GM12878 (cell line): ENCODE results near the gene TAB2.

Source experiments
- CBFB ChIP-seq: IDR thresholded peaks from 2 replicates; pipeline ENCODE4 v1.6.1; 2016; ENCODE audit warnings: antibody characterized with exemption, low read depth
- GABPA ChIP-seq: IDR thresholded peaks from 2 replicates; pipeline ENCODE4 v1.6.1; 2014; ENCODE audit warnings: antibody characterized with exemption, low read depth, mild to moderate bottlenecking, inconsistent platforms
- RAD51 ChIP-seq: fragments of 450-650 bp; IDR thresholded peaks from 2 replicates; pipeline ENCODE4 v1.6.1; 2016; ENCODE audit warnings: moderate library complexity, mild to moderate bottlenecking, inconsistent platforms
- YY1 ChIP-seq: IDR thresholded peaks from 2 replicates; pipeline ENCODE4 v1.6.1; 2011; ENCODE audit warnings: low read depth, mild to moderate bottlenecking, low read length
- ZNF592 ChIP-seq: fragments of 450-650 bp; IDR thresholded peaks from 2 replicates; pipeline ENCODE4 v1.6.1; 2017; ENCODE audit warnings: mild to moderate bottlenecking, moderate library complexity
- TF ChIP-seq, protein P1 (sequence below), 3 experiments: IDR thresholded peaks in 2 of 3; conservative IDR thresholded peaks in 1 of 3; 2 replicates each; pipeline ENCODE4 v1.5.1; 2011; ENCODE audit warnings: low read depth in 3 of 3, low read length in 3 of 3, mild to moderate bottlenecking in 3 of 3, control low read depth in 2 of 3, moderate library complexity in 2 of 3, inconsistent platforms in 1 of 3, mixed read lengths in 1 of 3; ENCODE audit not compliant: control insufficient read depth in 2 of 3, insufficient read depth in 1 of 3; ENCODE audit errors: extremely low read depth in 1 of 3
- TF ChIP-seq, protein P2 (sequence below): IDR thresholded peaks from 2 replicates; pipeline ENCODE4 v1.6.1; 2012; ENCODE audit warnings: improper control_type of control experiment, low read depth, low read length; ENCODE audit not compliant: insufficient replicate concordance

GRCh38 chr6:149425224-149425623, 107.7 kb downstream of the TAB2 start:
- TF ChIP-seq, protein P1, sequence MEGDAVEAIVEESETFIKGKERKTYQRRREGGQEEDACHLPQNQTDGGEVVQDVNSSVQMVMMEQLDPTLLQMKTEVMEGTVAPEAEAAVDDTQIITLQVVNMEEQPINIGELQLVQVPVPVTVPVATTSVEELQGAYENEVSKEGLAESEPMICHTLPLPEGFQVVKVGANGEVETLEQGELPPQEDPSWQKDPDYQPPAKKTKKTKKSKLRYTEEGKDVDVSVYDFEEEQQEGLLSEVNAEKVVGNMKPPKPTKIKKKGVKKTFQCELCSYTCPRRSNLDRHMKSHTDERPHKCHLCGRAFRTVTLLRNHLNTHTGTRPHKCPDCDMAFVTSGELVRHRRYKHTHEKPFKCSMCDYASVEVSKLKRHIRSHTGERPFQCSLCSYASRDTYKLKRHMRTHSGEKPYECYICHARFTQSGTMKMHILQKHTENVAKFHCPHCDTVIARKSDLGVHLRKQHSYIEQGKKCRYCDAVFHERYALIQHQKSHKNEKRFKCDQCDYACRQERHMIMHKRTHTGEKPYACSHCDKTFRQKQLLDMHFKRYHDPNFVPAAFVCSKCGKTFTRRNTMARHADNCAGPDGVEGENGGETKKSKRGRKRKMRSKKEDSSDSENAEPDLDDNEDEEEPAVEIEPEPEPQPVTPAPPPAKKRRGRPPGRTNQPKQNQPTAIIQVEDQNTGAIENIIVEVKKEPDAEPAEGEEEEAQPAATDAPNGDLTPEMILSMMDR (IDR thresholded peaks at IDR 0.05 in 2 of 3, conservative IDR thresholded peaks at IDR 0.05 in 1 of 3; ENCODE audit: control insufficient read depth in 2 of 3, extremely low read depth in 1 of 3, insufficient read depth in 1 of 3, low read depth in 3 of 3, low read length in 3 of 3): no peak
- TF ChIP-seq RAD51 (no peak), GABPA (no peak), ZNF592 (no peak), CBFB (no peak), YY1 (no peak)
- TF ChIP-seq, protein P2, sequence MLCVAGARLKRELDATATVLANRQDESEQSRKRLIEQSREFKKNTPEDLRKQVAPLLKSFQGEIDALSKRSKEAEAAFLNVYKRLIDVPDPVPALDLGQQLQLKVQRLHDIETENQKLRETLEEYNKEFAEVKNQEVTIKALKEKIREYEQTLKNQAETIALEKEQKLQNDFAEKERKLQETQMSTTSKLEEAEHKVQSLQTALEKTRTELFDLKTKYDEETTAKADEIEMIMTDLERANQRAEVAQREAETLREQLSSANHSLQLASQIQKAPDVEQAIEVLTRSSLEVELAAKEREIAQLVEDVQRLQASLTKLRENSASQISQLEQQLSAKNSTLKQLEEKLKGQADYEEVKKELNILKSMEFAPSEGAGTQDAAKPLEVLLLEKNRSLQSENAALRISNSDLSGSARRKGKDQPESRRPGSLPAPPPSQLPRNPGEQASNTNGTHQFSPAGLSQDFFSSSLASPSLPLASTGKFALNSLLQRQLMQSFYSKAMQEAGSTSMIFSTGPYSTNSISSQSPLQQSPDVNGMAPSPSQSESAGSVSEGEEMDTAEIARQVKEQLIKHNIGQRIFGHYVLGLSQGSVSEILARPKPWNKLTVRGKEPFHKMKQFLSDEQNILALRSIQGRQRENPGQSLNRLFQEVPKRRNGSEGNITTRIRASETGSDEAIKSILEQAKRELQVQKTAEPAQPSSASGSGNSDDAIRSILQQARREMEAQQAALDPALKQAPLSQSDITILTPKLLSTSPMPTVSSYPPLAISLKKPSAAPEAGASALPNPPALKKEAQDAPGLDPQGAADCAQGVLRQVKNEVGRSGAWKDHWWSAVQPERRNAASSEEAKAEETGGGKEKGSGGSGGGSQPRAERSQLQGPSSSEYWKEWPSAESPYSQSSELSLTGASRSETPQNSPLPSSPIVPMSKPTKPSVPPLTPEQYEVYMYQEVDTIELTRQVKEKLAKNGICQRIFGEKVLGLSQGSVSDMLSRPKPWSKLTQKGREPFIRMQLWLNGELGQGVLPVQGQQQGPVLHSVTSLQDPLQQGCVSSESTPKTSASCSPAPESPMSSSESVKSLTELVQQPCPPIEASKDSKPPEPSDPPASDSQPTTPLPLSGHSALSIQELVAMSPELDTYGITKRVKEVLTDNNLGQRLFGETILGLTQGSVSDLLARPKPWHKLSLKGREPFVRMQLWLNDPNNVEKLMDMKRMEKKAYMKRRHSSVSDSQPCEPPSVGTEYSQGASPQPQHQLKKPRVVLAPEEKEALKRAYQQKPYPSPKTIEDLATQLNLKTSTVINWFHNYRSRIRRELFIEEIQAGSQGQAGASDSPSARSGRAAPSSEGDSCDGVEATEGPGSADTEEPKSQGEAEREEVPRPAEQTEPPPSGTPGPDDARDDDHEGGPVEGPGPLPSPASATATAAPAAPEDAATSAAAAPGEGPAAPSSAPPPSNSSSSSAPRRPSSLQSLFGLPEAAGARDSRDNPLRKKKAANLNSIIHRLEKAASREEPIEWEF: no peak
